Neural cell (in vitro differentiated cells): Measurements from ENCODE around the gene SRRD. TPM values are rescaled to one million over a fixed set of nuclear protein-coding genes. Genes with fewer than 3 reads are reported as not detected.

Experiments used
- H2AFZ ChIP-seq: fragments of 200-600, 300-800 bp; sonication (generic), shearing (Covaris generic); 2 replicates; pipeline ENCODE4 v1.6.0; 2014; ENCODE audit warnings: low read depth, mild to moderate bottlenecking, antibody characterized with exemption, low read length, moderate library complexity
- H3F3A ChIP-seq: fragments of 200-600 bp; shearing (Covaris generic); 2 replicates; pipeline ENCODE4 v1.6.1; 2016; ENCODE audit warnings: mild to moderate bottlenecking, moderate library complexity, mixed read lengths, antibody characterized with exemption, low read length; ENCODE audit not compliant: insufficient read depth, poor library complexity, severe bottlenecking
- H3K27ac ChIP-seq: fragments of 200-600, 300-800 bp; sonication (generic), shearing (Covaris generic); 2 replicates; pipeline ENCODE4 v1.5.1; 2014; ENCODE audit warnings: mild to moderate bottlenecking, low read length, moderate library complexity
- H3K27me3 ChIP-seq: fragments of 300-800, 200-600 bp; sonication (generic), shearing (Covaris generic); 2 replicates; pipeline ENCODE4 v1.6.0; 2014; ENCODE audit warnings: mild to moderate bottlenecking, low read depth, low read length, moderate library complexity; ENCODE audit not compliant: insufficient read depth
- H3K36me3 ChIP-seq: fragments of 300-800, 200-600 bp; sonication (generic), shearing (Covaris generic); 2 replicates; pipeline ENCODE4 v1.5.1; 2014; ENCODE audit warnings: mild to moderate bottlenecking, antibody characterized with exemption, low read length, moderate library complexity; ENCODE audit not compliant: insufficient read depth
- H3K4me2 ChIP-seq: fragments of 300-800, 200-600 bp; sonication (generic), shearing (Covaris generic); 2 replicates; pipeline ENCODE4 v1.6.0; 2014; ENCODE audit warnings: mild to moderate bottlenecking, low read length
- H3K4me3 ChIP-seq: fragments of 300-800, 200-600 bp; sonication (generic), shearing (Covaris generic); 2 replicates; pipeline ENCODE4 v1.5.1; 2014; ENCODE audit warnings: mild to moderate bottlenecking, low read length, moderate library complexity
- H3K79me2 ChIP-seq: fragments of 200-600 bp; shearing (Covaris generic); replicated peaks from 2 replicates; pipeline ENCODE4 v1.6.0; 2014; ENCODE audit warnings: mild to moderate bottlenecking, low read length, moderate library complexity; ENCODE audit not compliant: insufficient read depth
- H3K9ac ChIP-seq: fragments of 300-800, 200-600 bp; sonication (generic), shearing (Covaris generic); 2 replicates; pipeline ENCODE4 v1.6.1; 2016; ENCODE audit warnings: mild to moderate bottlenecking, low read length, mixed read lengths
- H3K9me2 ChIP-seq: fragments of 200-600 bp; shearing (Covaris generic); 2 replicates; pipeline ENCODE4 v1.6.1; 2016; ENCODE audit warnings: mild to moderate bottlenecking, low read length, mixed read lengths; ENCODE audit not compliant: insufficient read depth
- H3K9me3 ChIP-seq: fragments of 200-600, 300-800 bp; sonication (generic), shearing (Covaris generic); 2 replicates; pipeline ENCODE4 v1.6.1; 2016; ENCODE audit warnings: mild to moderate bottlenecking, mixed run types, low read length, moderate library complexity, mixed read lengths
- H4K20me1 ChIP-seq: fragments of 200-600 bp; shearing (Covaris generic); 2 replicates; pipeline ENCODE4 v1.6.1; 2016; ENCODE audit warnings: mild to moderate bottlenecking, mixed run types; ENCODE audit not compliant: insufficient read depth
- CTCF ChIP-seq: fragments of 450-650 bp; IDR thresholded peaks from 2 replicates; pipeline ENCODE4 v1.5.1; 2014; ENCODE audit warnings: antibody characterized with exemption, mild to moderate bottlenecking, moderate library complexity; ENCODE audit not compliant: poor library complexity, severe bottlenecking
- EP300 ChIP-seq: fragments of 450-650 bp; conservative IDR thresholded peaks from 2 replicates; pipeline ENCODE4 v1.6.1; 2014; ENCODE audit warnings: antibody characterized with exemption, mild to moderate bottlenecking, moderate library complexity; ENCODE audit not compliant: poor library complexity, severe bottlenecking
- EZH2 ChIP-seq: fragments of 200-600, 300-800 bp; shearing (Covaris generic), sonication (generic); IDR thresholded peaks from 2 replicates; pipeline ENCODE4 v1.6.1; 2014; ENCODE audit warnings: antibody characterized with exemption, low read length, borderline replicate concordance, mild to moderate bottlenecking; ENCODE audit not compliant: insufficient read depth, poor library complexity, severe bottlenecking
- MXI1 ChIP-seq: fragments of 450-650 bp; conservative IDR thresholded peaks from 2 replicates; pipeline ENCODE4 v1.6.1; 2014; ENCODE audit warnings: antibody characterized with exemption, mild to moderate bottlenecking; ENCODE audit not compliant: poor library complexity, severe bottlenecking
- POLR2AphosphoS5 ChIP-seq: IDR thresholded peaks from 2 replicates; pipeline ENCODE4 v1.6.1; 2012
- RAD21 ChIP-seq: fragments of 450-650 bp; conservative IDR thresholded peaks from 2 replicates; pipeline ENCODE4 v1.6.1; 2014; ENCODE audit warnings: antibody characterized with exemption, mild to moderate bottlenecking, moderate library complexity
- REST ChIP-seq: IDR thresholded peaks from 2 replicates; pipeline ENCODE4 v1.6.1; 2012; ENCODE audit warnings: borderline replicate concordance
- SMC3 ChIP-seq: fragments of 450-650 bp; conservative IDR thresholded peaks from 2 replicates; pipeline ENCODE4 v1.6.1; 2014; ENCODE audit warnings: antibody characterized with exemption, mild to moderate bottlenecking, moderate library complexity; ENCODE audit not compliant: poor library complexity
- TAF1 ChIP-seq: IDR thresholded peaks from 2 replicates; pipeline ENCODE4 v1.6.1; 2012; ENCODE audit warnings: low read depth
- polyA plus RNA-seq: library from polyadenylated mRNA; depleted of rRNA; stranded (reverse); fragments of >200 nt; gene quantifications from 2 replicates; pipeline ENCODE4 v1.2.3, GENCODE V29; 2014

SRRD gene
- polyA plus RNA-seq, 1 donor from 2014 or later: 33.9 TPM

GRCh38 chr22:26522012-26522411 is 38.3 kb downstream of the SRRD start:
- no peaks in the 10 kb centered on the region for H3K36me3 ChIP-seq
- H3K9me2 ChIP-seq: no peaks in the 10 kb centered on the region
- no peak overlapping the region for H3K27ac ChIP-seq

GRCh38 chr22:26522592-26522991 is 38.9 kb downstream of the SRRD start:
- no peaks in the 10 kb centered on the region for H3K36me3 ChIP-seq
- H3K4me3 ChIP-seq: no peak overlapping the region
- no peaks in the 10 kb centered on the region for H3K27me3 ChIP-seq
- H3K79me2 ChIP-seq: no peaks in the 10 kb centered on the region
- no peak overlapping the region for H2AFZ ChIP-seq
- H4K20me1 ChIP-seq: no peaks in the 10 kb centered on the region
- no peaks in the 10 kb centered on the region for H3K9me2 ChIP-seq
- H3K9ac ChIP-seq: no peak overlapping the region
- H3K4me2 ChIP-seq: no peak overlapping the region
- no peaks in the 10 kb centered on the region for H3K9me3 ChIP-seq
- no peak overlapping the region for H3K27ac ChIP-seq
- H3F3A ChIP-seq: no peaks in the 10 kb centered on the region
- no peak for TF ChIP-seq RAD21
- no peak for TF ChIP-seq MXI1
- TF ChIP-seq POLR2AphosphoS5: no peak
- no peak for TF ChIP-seq EZH2
- TF ChIP-seq TAF1: no peak
- TF ChIP-seq REST: no peak
- TF ChIP-seq CTCF: no peak

More at GRCh38 chr22:26522012-26522411, 38.3 kb downstream of the SRRD start:
- H3K4me3 ChIP-seq: no peak overlapping the region
- H3K9ac ChIP-seq: no peak overlapping the region
- no peaks in the 10 kb centered on the region for H3K9me3 ChIP-seq
- no peaks in the 10 kb centered on the region for H3F3A ChIP-seq
- no peaks in the 10 kb centered on the region for H4K20me1 ChIP-seq
- TF ChIP-seq REST (no peak), EP300 (no peak), TAF1 (no peak), CTCF (no peak), MXI1 (no peak), EZH2 (no peak), SMC3 (no peak), POLR2AphosphoS5 (no peak), RAD21 (no peak)
- no peaks in the 10 kb centered on the region for H3K27me3 ChIP-seq
- H3K4me2 ChIP-seq: no peak overlapping the region
- no peak overlapping the region for H2AFZ ChIP-seq
- no peaks in the 10 kb centered on the region for H3K79me2 ChIP-seq
